GM19397 (cell line): Measurements from ENCODE around the gene LTBP2.

Experiments
- ATAC-seq: cut with Tn5 transposase; IDR thresholded peaks from one replicate; pipeline ENCODE4 v1.9.1; 2021; ENCODE audit warnings: mild to moderate bottlenecking, moderate library complexity; ENCODE audit not compliant: unreplicated experiment

Gene LTBP2

GRCh38 chr14:74510959-74511409, 101.1 kb downstream of the LTBP2 start:
- ATAC-seq = no peak

- ATAC-seq = no peak
These were observed 101.7 kb downstream of the LTBP2 start for GRCh38 chr14:74510223-74510931.

GRCh38 chr14:74509587-74510222, 102.3 kb downstream of the LTBP2 start:
- no peak for ATAC-seq

- no peak for ATAC-seq
These were observed 103.1 kb downstream of the LTBP2 start for GRCh38 chr14:74508844-74509428.

- ATAC-seq = no peak
These were observed 103.7 kb downstream of the LTBP2 start for GRCh38 chr14:74508292-74508731.

- no peak for ATAC-seq
These were observed 104.2 kb downstream of the LTBP2 start for GRCh38 chr14:74507840-74508239.

GRCh38 chr14:74507085-74507484, 105.0 kb downstream of the LTBP2 start:
- ATAC-seq = no peak

- no peak for ATAC-seq
These were observed 105.6 kb downstream of the LTBP2 start for GRCh38 chr14:74506411-74506851.

GRCh38 chr14:74505831-74506230, 106.2 kb downstream of the LTBP2 start:
- no peak for ATAC-seq

GRCh38 chr14:74504874-74505720, 106.9 kb downstream of the LTBP2 start:
- ATAC-seq = no peak

- no peak for ATAC-seq
These were observed 107.6 kb downstream of the LTBP2 start for GRCh38 chr14:74504412-74504811.

GRCh38 chr14:74503938-74504335, 108.1 kb downstream of the LTBP2 start:
- no peak for ATAC-seq

- ATAC-seq = no peak
These were observed 108.6 kb downstream of the LTBP2 start for GRCh38 chr14:74503291-74503937.

- ATAC-seq = no peak
These were observed 109.6 kb downstream of the LTBP2 start for GRCh38 chr14:74502236-74503019.

- ATAC-seq = no peak
These were observed 110.3 kb downstream of the LTBP2 start for GRCh38 chr14:74501691-74502090.

- no peak for ATAC-seq
These were observed 110.9 kb downstream of the LTBP2 start for GRCh38 chr14:74501135-74501614.

GRCh38 chr14:74500417-74501134, 111.5 kb downstream of the LTBP2 start:
- ATAC-seq = no peak

GRCh38 chr14:74495356-74495755, 116.7 kb downstream of the LTBP2 start:
- ATAC-seq = no peak
